Cardiac muscle cell (in vitro differentiated cells and primary cell): Measurements from ENCODE around the gene TRA2A. TPM values are rescaled to one million over a fixed set of nuclear protein-coding genes. Genes with fewer than 3 reads are reported as not detected.

ENCODE experiments used
- DNase-seq, 2 donors: peaks; one replicate each; pipeline versions ENCODE4 v3.0.0 to v3.0.0-alpha.2; 2010 to 2017; ENCODE audit warnings: low read depth in 1 of 2, low spot score in 1 of 2
- H3K27ac ChIP-seq: fragments of 200-600 bp; sonication (generic); 2 replicates; pipeline ENCODE4 v1.5.1; 2016
- H3K27me3 ChIP-seq: fragments of 200-600 bp; sonication (generic); 2 replicates; pipeline ENCODE4 v1.6.0; 2016; ENCODE audit warnings: control low read depth
- H3K36me3 ChIP-seq: fragments of 200-600 bp; sonication (generic); 2 replicates; pipeline ENCODE4 v1.5.1; 2016; ENCODE audit warnings: control low read depth
- H3K4me1 ChIP-seq: fragments of 200-600 bp; sonication (generic); 2 replicates; pipeline ENCODE4 v1.8.1; 2017; ENCODE audit warnings: low read depth, mild to moderate bottlenecking, mixed run types
- H3K4me3 ChIP-seq: fragments of 200-600 bp; sonication (generic); 2 replicates; pipeline ENCODE4 v1.5.1; 2016; ENCODE audit warnings: mild to moderate bottlenecking
- H3K9me3 ChIP-seq: fragments of 200-600 bp; sonication (generic); 2 replicates; pipeline ENCODE4 v1.5.1; 2017; ENCODE audit warnings: low read depth, mild to moderate bottlenecking, control low read depth
- polyA plus RNA-seq: library from polyadenylated mRNA; unstranded; fragments of >200 nt; fragmentation: Nextera tagmentation; extraction: Ambion mirVana; gene quantifications from 2 replicates; pipeline ENCODE4 v1.2.1, GENCODE V29; 2016
- total RNA-seq: library from RNA; depleted of rRNA; stranded (reverse); fragments of >200 nt; gene quantifications from 2 replicates; pipeline ENCODE4 v1.2.3, GENCODE V29; 2016
- TF ChIP-seq, protein P1 (sequence below): IDR thresholded peaks from 2 replicates; pipeline ENCODE4 v1.5.1; 2012; ENCODE audit warnings: low read depth, mild to moderate bottlenecking, low read length

Gene TRA2A
- total and polyA plus RNA-seq, 2 experiments from 2014 or later, result 47.4 to 68.7 TPM

DNA sequence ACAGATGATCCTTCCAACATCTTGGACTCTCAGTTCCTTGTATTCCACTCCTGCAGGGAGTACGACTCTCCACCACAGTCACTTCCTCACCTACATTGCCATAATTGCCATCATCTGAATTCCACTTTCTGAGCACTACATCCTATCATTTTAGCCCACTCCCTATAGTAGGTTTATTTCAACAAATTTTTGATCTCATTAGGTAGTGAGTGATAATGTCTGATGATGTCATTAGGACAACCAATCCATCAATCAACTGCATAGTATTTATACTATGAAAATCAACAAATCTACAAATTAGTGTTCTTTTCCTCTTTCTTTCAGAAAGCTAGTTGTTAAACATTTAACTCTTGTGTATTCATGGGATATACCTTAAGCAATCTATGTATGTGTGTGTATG, 13.7 kb upstream of the TRA2A start:
- Histone ChIP-seq H3K9me3 (no peaks in the 10 kb centered on the region), H3K4me1 (peaks cover 3% of the 10 kb centered on the region), H3K36me3 (no peaks in the 10 kb centered on the region), H3K4me3 (no peak overlapping the region), H3K27ac (no peak overlapping the region), H3K27me3 (no peaks in the 10 kb centered on the region)
- TF ChIP-seq, protein P1, sequence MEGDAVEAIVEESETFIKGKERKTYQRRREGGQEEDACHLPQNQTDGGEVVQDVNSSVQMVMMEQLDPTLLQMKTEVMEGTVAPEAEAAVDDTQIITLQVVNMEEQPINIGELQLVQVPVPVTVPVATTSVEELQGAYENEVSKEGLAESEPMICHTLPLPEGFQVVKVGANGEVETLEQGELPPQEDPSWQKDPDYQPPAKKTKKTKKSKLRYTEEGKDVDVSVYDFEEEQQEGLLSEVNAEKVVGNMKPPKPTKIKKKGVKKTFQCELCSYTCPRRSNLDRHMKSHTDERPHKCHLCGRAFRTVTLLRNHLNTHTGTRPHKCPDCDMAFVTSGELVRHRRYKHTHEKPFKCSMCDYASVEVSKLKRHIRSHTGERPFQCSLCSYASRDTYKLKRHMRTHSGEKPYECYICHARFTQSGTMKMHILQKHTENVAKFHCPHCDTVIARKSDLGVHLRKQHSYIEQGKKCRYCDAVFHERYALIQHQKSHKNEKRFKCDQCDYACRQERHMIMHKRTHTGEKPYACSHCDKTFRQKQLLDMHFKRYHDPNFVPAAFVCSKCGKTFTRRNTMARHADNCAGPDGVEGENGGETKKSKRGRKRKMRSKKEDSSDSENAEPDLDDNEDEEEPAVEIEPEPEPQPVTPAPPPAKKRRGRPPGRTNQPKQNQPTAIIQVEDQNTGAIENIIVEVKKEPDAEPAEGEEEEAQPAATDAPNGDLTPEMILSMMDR, result no peak
- no peak for DNase-seq

DNA sequence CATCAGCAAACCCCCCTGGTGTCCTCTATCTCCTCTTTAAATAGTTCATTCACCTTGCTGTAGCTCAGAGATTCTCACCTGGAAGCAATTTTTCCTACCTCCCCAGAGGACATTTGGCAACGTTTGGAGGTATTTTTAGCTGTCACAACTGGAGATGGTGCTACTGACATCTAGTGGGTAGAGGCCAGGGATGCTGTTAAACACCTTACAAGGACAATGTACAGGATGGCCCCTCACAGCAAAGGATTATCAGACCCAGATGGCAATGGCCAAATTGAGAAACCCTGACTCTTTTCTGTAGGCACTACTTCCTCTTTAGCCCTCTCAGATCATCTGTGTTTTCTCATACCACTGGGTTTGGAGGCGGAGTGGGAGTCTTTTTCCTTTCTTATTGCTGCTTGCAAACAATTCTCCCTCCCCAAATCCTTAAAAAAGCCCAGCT, 13.2 kb upstream of the TRA2A start:
- TF ChIP-seq, protein P1, result peak; percentile 42
- Histone ChIP-seq H3K27ac (no peak overlapping the region), H3K4me1 (peaks cover 3% of the 10 kb centered on the region), H3K27me3 (no peaks in the 10 kb centered on the region), H3K9me3 (no peaks in the 10 kb centered on the region), H3K4me3 (no peak overlapping the region), H3K36me3 (no peaks in the 10 kb centered on the region)
- peak; percentile 35 to 61 for DNase-seq

DNA sequence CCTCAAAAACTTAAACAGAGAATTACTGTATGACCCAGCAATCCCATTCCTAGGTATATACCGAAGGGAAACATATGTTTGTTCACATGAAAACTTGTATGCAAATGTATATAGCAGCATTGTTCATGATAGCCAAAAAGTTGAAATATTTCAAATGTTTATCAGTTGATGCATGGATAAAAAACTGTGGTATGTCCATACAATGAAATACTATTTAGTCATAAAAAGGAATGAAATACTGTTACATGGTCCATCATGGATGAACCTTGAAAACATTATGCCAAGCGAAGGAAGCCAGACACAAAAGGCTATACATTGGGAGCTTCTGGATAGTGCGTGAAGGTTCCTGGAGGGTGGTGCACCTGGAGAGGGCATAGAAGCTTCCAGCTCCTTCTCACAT, 11.0 kb upstream of the TRA2A start:
- TF ChIP-seq, protein P1, result no peak
- Histone ChIP-seq H3K9me3 (no peaks in the 10 kb centered on the region), H3K27ac (no peak overlapping the region), H3K27me3 (no peaks in the 10 kb centered on the region), H3K4me3 (no peak overlapping the region), H3K4me1 (peaks cover 3% of the 10 kb centered on the region), H3K36me3 (no peaks in the 10 kb centered on the region)
- DNase-seq, result no peak

GRCh38 chr7:23539494-23539907, 7.7 kb upstream of the TRA2A start:
- no peak for DNase-seq
- H3K9me3 ChIP-seq, result no peaks in the 10 kb centered on the region
- H3K4me1 ChIP-seq, result peaks cover under 1% of the 10 kb centered on the region
- TF ChIP-seq, protein P1, result no peak
- H3K27ac ChIP-seq, result no peak overlapping the region
- H3K27me3 ChIP-seq, result no peaks in the 10 kb centered on the region
- H3K4me3 ChIP-seq, result no peak overlapping the region
- no peaks in the 10 kb centered on the region for H3K36me3 ChIP-seq

DNA sequence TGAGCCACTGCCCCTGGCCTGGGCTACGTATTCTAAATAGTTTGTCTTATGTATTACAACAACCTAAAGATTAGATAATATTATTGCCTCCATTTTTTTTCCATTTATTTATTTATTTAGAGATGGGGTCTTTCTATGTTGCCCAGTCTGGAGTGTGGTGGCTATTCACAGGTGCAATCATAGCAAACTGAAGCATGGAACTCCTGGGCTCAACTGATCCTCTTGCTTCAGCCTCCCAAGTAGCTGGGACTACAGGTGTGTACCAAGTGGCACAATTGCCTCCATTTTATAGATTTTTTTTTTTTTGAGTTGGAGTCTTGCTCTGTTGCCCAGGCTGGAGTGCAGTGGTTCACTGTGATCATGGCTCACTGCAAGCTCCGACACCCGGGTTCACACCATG, 6.5 kb upstream of the TRA2A start:
- TF ChIP-seq, protein P1, result no peak
- Histone ChIP-seq H3K36me3 (no peaks in the 10 kb centered on the region), H3K9me3 (no peaks in the 10 kb centered on the region), H3K27ac (no peak overlapping the region), H3K4me1 (no peaks in the 10 kb centered on the region), H3K4me3 (no peak overlapping the region), H3K27me3 (no peaks in the 10 kb centered on the region)
- no peak for DNase-seq

- Histone ChIP-seq H3K9me3 (no peaks in the 10 kb centered on the region), H3K27me3 (no peaks in the 10 kb centered on the region), H3K4me3 (no peak overlapping the region), H3K4me1 (peaks cover 15% of the 10 kb centered on the region), H3K36me3 (no peaks in the 10 kb centered on the region), H3K27ac (no peak overlapping the region)
- TF ChIP-seq, protein P1, result no peak
- DNase-seq, result no peak
Measured at GRCh38 chr7:23533238-23533604, 1.4 kb upstream of the TRA2A start.
